Progenitor cell of endocrine pancreas (in vitro differentiated cells): ENCODE data around the gene FHL1. TPM values are rescaled to one million over a fixed set of nuclear protein-coding genes. Genes with fewer than 3 reads are reported as not detected.

Source experiments
- DNase-seq: peaks from one replicate; pipeline ENCODE4 v3.0.0; 2021; ENCODE audit warnings: low spot score; ENCODE audit not compliant: unreplicated experiment
- H3K27ac Mint-ChIP-seq: 2 replicates; pipeline ENCODE4 v1.8.0; 2021; ENCODE audit warnings: mild to moderate bottlenecking, moderate library complexity, mixed read lengths
- H3K27me3 Mint-ChIP-seq: 2 replicates; pipeline ENCODE4 v1.8.0; 2021; ENCODE audit warnings: mixed read lengths
- H3K36me3 Mint-ChIP-seq: 2 replicates; pipeline ENCODE4 v1.8.0; 2022; ENCODE audit warnings: mixed read lengths; ENCODE audit not compliant: insufficient read depth
- H3K4me1 Mint-ChIP-seq: 2 replicates; pipeline ENCODE4 v1.8.0; 2021; ENCODE audit warnings: low read depth, mixed read lengths
- H3K4me3 Mint-ChIP-seq: 2 replicates; pipeline ENCODE4 v1.8.0; 2021; ENCODE audit warnings: low read depth, mild to moderate bottlenecking, moderate library complexity, mixed read lengths
- H3K9me3 Mint-ChIP-seq: 2 replicates; pipeline ENCODE4 v1.8.0; 2021; ENCODE audit warnings: low read depth, mixed read lengths
- total RNA-seq: library from RNA; stranded (reverse); gene quantifications from 2 replicates; pipeline ENCODE4 v1.2.1, GENCODE V29; 2021
- TF ChIP-seq, protein P1 (sequence below): fragments of 200-600 bp; sonication (generic); IDR thresholded peaks from one replicate; pipeline ENCODE4 v1.5.0; 2021; ENCODE audit warnings: antibody characterized with exemption, mild to moderate bottlenecking; ENCODE audit not compliant: unreplicated experiment

Gene FHL1
- total RNA-seq, 1 donor from 2014 or later, result 3.0 TPM

DNA sequence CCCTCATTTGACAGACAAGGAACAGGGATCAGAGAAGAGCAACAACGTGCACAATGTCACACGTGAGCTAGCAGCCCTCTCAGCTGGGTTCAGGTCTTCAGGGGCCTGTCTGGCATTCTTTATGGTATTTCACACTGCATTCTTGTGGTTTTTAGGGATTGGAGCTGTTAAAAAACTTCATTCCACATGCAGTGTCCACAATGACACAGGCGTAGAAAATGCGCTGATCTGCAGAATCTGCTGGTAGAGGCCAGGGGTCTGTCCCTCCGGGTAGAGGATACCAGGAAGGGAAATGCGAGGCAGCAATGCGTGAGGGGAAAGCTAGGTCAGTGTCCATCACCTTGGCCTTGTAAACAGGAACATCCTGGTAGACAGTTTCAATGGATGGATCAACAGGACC lies 67.2 kb downstream of the FHL1 start:
- Mint-ChIP-seq H3K36me3 (no peaks in the 10 kb centered on the region), H3K27ac (no peak overlapping the region), H3K4me1 (no peaks in the 10 kb centered on the region), H3K4me3 (no peak overlapping the region), H3K27me3 (no peaks in the 10 kb centered on the region), H3K9me3 (no peaks in the 10 kb centered on the region)
- TF ChIP-seq, protein P1, sequence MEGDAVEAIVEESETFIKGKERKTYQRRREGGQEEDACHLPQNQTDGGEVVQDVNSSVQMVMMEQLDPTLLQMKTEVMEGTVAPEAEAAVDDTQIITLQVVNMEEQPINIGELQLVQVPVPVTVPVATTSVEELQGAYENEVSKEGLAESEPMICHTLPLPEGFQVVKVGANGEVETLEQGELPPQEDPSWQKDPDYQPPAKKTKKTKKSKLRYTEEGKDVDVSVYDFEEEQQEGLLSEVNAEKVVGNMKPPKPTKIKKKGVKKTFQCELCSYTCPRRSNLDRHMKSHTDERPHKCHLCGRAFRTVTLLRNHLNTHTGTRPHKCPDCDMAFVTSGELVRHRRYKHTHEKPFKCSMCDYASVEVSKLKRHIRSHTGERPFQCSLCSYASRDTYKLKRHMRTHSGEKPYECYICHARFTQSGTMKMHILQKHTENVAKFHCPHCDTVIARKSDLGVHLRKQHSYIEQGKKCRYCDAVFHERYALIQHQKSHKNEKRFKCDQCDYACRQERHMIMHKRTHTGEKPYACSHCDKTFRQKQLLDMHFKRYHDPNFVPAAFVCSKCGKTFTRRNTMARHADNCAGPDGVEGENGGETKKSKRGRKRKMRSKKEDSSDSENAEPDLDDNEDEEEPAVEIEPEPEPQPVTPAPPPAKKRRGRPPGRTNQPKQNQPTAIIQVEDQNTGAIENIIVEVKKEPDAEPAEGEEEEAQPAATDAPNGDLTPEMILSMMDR, result no peak
- DNase-seq, result no peak

DNA sequence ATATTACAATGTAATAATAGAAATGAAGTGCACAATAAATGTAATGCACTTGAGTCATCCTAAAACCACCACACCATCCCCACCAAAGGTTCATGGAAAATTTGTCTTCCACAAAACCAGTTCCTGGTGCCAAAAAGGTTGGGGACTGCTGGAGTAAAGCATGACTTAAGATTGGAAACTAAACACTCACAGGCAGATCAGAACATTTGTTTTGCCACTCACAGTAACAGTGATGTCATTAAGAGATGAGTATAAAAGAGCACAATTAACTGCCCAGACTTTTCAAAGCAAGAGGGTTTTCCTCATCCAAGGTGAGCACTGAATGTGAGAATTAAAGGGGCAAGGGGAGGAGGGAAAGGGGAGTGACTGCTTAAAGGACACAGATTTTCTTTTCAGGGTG lies 68.2 kb downstream of the FHL1 start:
- no peak for DNase-seq
- Mint-ChIP-seq H3K27ac (no peak overlapping the region), H3K4me1 (no peaks in the 10 kb centered on the region), H3K9me3 (no peaks in the 10 kb centered on the region), H3K27me3 (no peaks in the 10 kb centered on the region), H3K4me3 (no peak overlapping the region), H3K36me3 (peaks cover 3% of the 10 kb centered on the region)
- TF ChIP-seq, protein P1, result no peak

DNA sequence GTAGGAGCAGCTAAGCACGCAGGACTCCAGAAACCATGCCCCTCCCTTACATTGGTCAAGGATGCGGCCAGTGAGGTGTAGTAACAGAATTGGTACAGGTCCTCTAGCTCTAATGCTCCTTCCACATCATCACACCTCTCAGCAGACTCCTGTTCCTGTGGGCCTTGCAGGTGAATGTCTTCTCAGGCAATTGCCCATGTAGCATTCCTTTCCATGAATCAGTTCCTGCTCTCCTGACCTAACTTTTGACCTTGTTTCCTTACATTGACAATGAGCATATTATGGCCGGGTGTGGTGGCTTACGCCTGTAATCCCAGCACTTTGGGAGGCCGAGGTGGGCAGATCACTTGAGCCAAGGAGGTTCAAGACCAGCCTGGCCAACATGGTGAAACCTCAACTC lies 72.6 kb downstream of the FHL1 start:
- TF ChIP-seq, protein P1, result no peak
- Mint-ChIP-seq H3K27ac (no peak overlapping the region), H3K9me3 (peaks cover 8% of the 10 kb centered on the region), H3K4me3 (no peak overlapping the region), H3K4me1 (no peaks in the 10 kb centered on the region), H3K27me3 (no peaks in the 10 kb centered on the region), H3K36me3 (peaks cover 9% of the 10 kb centered on the region)
- DNase-seq, result no peak

- TF ChIP-seq, protein P1, result no peak
- Mint-ChIP-seq H3K27me3 (no peaks in the 10 kb centered on the region), H3K4me1 (no peaks in the 10 kb centered on the region), H3K9me3 (peaks cover 8% of the 10 kb centered on the region), H3K36me3 (peaks cover 9% of the 10 kb centered on the region), H3K4me3 (no peak overlapping the region), H3K27ac (no peak overlapping the region)
- no peak for DNase-seq
These were observed 73.2 kb downstream of the FHL1 start for GRCh38 chrX:136220540-136220939.

- peak overlapping the region; percentile 33 for H3K27ac Mint-ChIP-seq
- no peaks in the 10 kb centered on the region for H3K4me1 Mint-ChIP-seq
- no peak overlapping the region for H3K4me3 Mint-ChIP-seq
- TF ChIP-seq, protein P1, result no peak
- peaks cover 8% of the 10 kb centered on the region for H3K9me3 Mint-ChIP-seq
- H3K36me3 Mint-ChIP-seq, result peaks cover 9% of the 10 kb centered on the region
- H3K27me3 Mint-ChIP-seq, result no peaks in the 10 kb centered on the region
- DNase-seq, result no peak
These were observed 73.6 kb downstream of the FHL1 start for GRCh38 chrX:136220951-136221350.
